A549 treated with AZD2906 at 1 μM for 4 hours (cell line): Measurements from ENCODE around the gene PLCZ1. TPM values are rescaled to one million over a fixed set of nuclear protein-coding genes. Genes with fewer than 3 reads are reported as not detected.

Experiments used
- total RNA-seq: library from RNA; stranded (reverse); fragments of 200-300 nt; extraction: Qiagen RNA extraction; gene quantifications from 5 replicates; pipeline ENCODE4 v1.2.3, GENCODE V29; 2022

The PLCZ1 gene, protein sequence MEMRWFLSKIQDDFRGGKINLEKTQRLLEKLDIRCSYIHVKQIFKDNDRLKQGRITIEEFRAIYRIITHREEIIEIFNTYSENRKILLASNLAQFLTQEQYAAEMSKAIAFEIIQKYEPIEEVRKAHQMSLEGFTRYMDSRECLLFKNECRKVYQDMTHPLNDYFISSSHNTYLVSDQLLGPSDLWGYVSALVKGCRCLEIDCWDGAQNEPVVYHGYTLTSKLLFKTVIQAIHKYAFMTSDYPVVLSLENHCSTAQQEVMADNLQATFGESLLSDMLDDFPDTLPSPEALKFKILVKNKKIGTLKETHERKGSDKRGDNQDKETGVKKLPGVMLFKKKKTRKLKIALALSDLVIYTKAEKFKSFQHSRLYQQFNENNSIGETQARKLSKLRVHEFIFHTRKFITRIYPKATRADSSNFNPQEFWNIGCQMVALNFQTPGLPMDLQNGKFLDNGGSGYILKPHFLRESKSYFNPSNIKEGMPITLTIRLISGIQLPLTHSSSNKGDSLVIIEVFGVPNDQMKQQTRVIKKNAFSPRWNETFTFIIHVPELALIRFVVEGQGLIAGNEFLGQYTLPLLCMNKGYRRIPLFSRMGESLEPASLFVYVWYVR
- not detected in 5 replicates for total RNA-seq

DNA sequence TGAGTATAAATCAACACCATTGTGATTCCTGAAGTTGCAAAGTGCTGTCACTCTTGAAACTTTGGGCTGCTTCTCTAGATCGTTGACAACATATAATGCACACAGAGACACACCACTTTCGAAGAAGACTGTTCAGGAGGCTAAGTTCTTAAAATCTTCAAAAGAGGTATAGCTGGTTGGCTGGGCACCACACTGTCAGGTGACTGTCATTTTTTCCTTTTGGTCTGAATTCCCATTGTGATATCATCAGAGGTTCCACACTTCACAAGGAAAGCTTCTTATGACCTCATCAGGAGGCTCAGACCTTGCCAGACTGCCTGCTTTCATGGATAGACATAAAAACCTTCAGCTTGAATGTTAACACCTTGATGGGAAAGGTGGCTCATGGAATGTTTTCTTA, at the start of gene PLCZ1, which contains the start of gene CAPZA3:
PLCZ1 (minus strand) TSS at position 194 of the 400 bp plus-strand sequence. CDS start 641 bp downstream, outside the sequence.
CAPZA3 (plus strand) TSS at position 301 of the 400 bp plus-strand sequence. CDS start 150 bp downstream, outside the sequence.

Other genes starting within 250 kb of the PLCZ1 start
- gene CAPZA3, start 107 bp upstream of the PLCZ1 start, total RNA-seq = not detected in 5 replicates